K562 (cell line): ENCODE results near the gene LAMB2. TPM values are rescaled to one million over a fixed set of nuclear protein-coding genes. Genes with fewer than 3 reads are reported as not detected.
A peak's percentile ranks its signal among the peaks of the same experiment; 100 is the strongest.

ENCODE experiments used
- ADNP ChIP-seq: fragments of 200-800 bp; sonication (Bioruptor generic); IDR thresholded peaks from 2 replicates; pipeline ENCODE4 v1.6.1; 2016; ENCODE audit warnings: missing genetic modification characterization, missing compliant biosample characterization
- CBFA2T2 ChIP-seq: fragments of 450-650 bp; conservative IDR thresholded peaks from 2 replicates; pipeline ENCODE4 v1.6.1; 2017; ENCODE audit warnings: mild to moderate bottlenecking
- CBFA2T3 ChIP-seq: fragments of 450-650 bp; IDR thresholded peaks from 2 replicates; pipeline ENCODE4 v1.6.1; 2017
- CREM ChIP-seq: IDR thresholded peaks from 2 replicates; pipeline ENCODE4 v1.6.1; 2014; ENCODE audit warnings: antibody characterized with exemption, low read depth
- E2F5 ChIP-seq: sonication (generic); formaldehyde crosslinking; IDR thresholded peaks from 2 replicates; pipeline ENCODE4 v1.8.0; 2022; ENCODE audit warnings: mild to moderate bottlenecking, missing genetic modification reagents
- E2F8 ChIP-seq: fragments of 450-650 bp; IDR thresholded peaks from 2 replicates; pipeline ENCODE4 v1.7.1; 2018; ENCODE audit warnings: mild to moderate bottlenecking, low read depth; ENCODE audit not compliant: partially characterized antibody
- ETS1 ChIP-seq: conservative IDR thresholded peaks from 2 replicates; pipeline ENCODE4 v1.6.1; 2011; ENCODE audit warnings: low read depth, mild to moderate bottlenecking, low read length; ENCODE audit not compliant: control insufficient read depth
- NR2C1 ChIP-seq, 2 experiments: fragments of 450-650 bp; IDR thresholded peaks; 2 replicates each; pipeline ENCODE4 v1.6.1; 2017; ENCODE audit warnings: mild to moderate bottlenecking in 2 of 2, antibody characterized with exemption in 1 of 2, inconsistent platforms in 1 of 2, missing compliant biosample characterization in 1 of 2, missing genetic modification characterization in 1 of 2
- RCOR1 ChIP-seq, 2 experiments: IDR thresholded peaks; 2 replicates each; pipeline ENCODE4 v1.6.1; 2012; ENCODE audit warnings: low read depth in 2 of 2, low read length in 2 of 2, borderline replicate concordance in 1 of 2, improper control_type of control experiment in 1 of 2
- SMARCA5 ChIP-seq: fragments of 450-650 bp; IDR thresholded peaks from 2 replicates; pipeline ENCODE4 v1.6.1; 2016
- SNRNP70 ChIP-seq: fragments of 200-400 bp; formaldehyde crosslinking; optimal IDR thresholded peaks from 2 replicates; pipeline ENCODE3; 2017; ENCODE audit warnings: low read depth, low read length
- TAF1 ChIP-seq: IDR thresholded peaks from 2 replicates; pipeline ENCODE4 v1.6.1; 2011; ENCODE audit warnings: mild to moderate bottlenecking, low read length, moderate library complexity; ENCODE audit not compliant: insufficient read depth, control insufficient read depth, severe bottlenecking; ENCODE audit errors: extremely low read depth
- USF1 ChIP-seq: sonication (generic); formaldehyde crosslinking; IDR thresholded peaks from 2 replicates; pipeline ENCODE4 v1.9.0; 2022; ENCODE audit warnings: mild to moderate bottlenecking, missing genetic modification reagents
- USF2 ChIP-seq: sonication (generic); formaldehyde crosslinking; IDR thresholded peaks from 2 replicates; pipeline ENCODE4 v1.5.0; 2020; ENCODE audit warnings: missing genetic modification reagents
- ZFX ChIP-seq: sonication (generic); formaldehyde crosslinking; IDR thresholded peaks from 2 replicates; pipeline ENCODE4 v1.8.0; 2022; ENCODE audit warnings: mild to moderate bottlenecking, missing genetic modification reagents, moderate library complexity
- ZNF639 ChIP-seq, 2 experiments: fragments of 200-800 bp in 1 of 2; sonication (Bioruptor generic) in 1 of 2; sonication (generic) in 1 of 2; formaldehyde crosslinking in 1 of 2; IDR thresholded peaks in 1 of 2; conservative IDR thresholded peaks in 1 of 2; 2 replicates each; pipeline versions ENCODE4 v1.5.0 to v1.6.1; 2016 to 2020; ENCODE audit warnings: missing compliant biosample characterization in 1 of 2, missing genetic modification characterization in 1 of 2, missing genetic modification reagents in 1 of 2
- ZNF76 ChIP-seq: fragments of 250-450 bp; sonication (Bioruptor Pico); IDR thresholded peaks from 2 replicates; pipeline ENCODE4 v1.4.0; 2020; ENCODE audit warnings: mild to moderate bottlenecking, moderate library complexity, borderline replicate concordance
- polyA plus RNA-seq, 8 experiments: library from polyadenylated mRNA; depleted of rRNA in 4 of 8; stranded (reverse) in 5 of 8; unstranded in 3 of 8; fragments of >200 nt; fragmentation: Nextera tagmentation in 2 of 8; fragmentation: Illumina TruSeq in 1 of 8; extraction: Ambion mirVana in 2 of 8; extraction: Trizol in 1 of 8; gene quantifications; 2 replicates each; pipeline versions ENCODE4 v1.2.1 to v1.2.3, GENCODE V29; 2011 to 2014; ENCODE audit warnings: inconsistent platforms in 1 of 8, missing spikeins in 1 of 8
- total RNA-seq, 7 experiments: library from RNA; depleted of rRNA in 6 of 7; stranded (reverse); fragments of >200 nt in 6 of 7; fragmentation: Illumina TruSeq in 2 of 7; extraction: Trizol in 2 of 7; gene quantifications; 2 replicates each; pipeline versions ENCODE4 v1.2.1 to v1.2.3, GENCODE V29; 2011 to 2021; ENCODE audit warnings: low replicate concordance in 1 of 7

Gene LAMB2
- total and polyA plus RNA-seq, 9 of the 15 experiments (the other 6 are each of a cell fraction or from before 2014, with no cell fraction given) = 1.4 to 26.0 (median 16.2) TPM

GRCh38 chr3:49165771-49166751, 33.2 kb upstream of the LAMB2 start, which contains the start of gene CCDC71 (continued):
- TF ChIP-seq RCOR1 (IDR thresholded peaks at IDR 0.05; ENCODE audit: borderline replicate concordance in 1 of 2, low read depth in 2 of 2, low read length in 2 of 2) (peak in 1 of 2 experiments; percentile 40; a peak in 1 of 4 replicates), SNRNP70 (no peak), CBFA2T3 (no peak), CBFA2T2 (no peak), USF2 (no peak), ETS1 (peak; percentile 13; the same call in 1 of the 2 replicates), NR2C1 (IDR thresholded peaks at IDR 0.05) (peak; percentile 98), NR2C1 (tag; IDR thresholded peaks at IDR 0.05) (peak; percentile 99), ADNP (0 out of 2 replicates have a peak, but pooled peaks have one; percentile 36), CREM (peak; percentile 36; the same call in 1 of the 2 replicates), SMARCA5 (peak; percentile 87), USF1 (CRISPR knock-in tag) (peak; percentile 31; the same call in 1 of the 2 replicates), TAF1 (peak; percentile 81), E2F8 (peak; percentile 78), ZNF76 (CRISPR knock-in tag) (no peak; the same call in 1 of the 2 replicates), E2F5 (CRISPR knock-in tag) (no peak), ZNF639 (CRISPR knock-in tag; conservative IDR thresholded peaks at IDR 0.05 in 1 of 2, IDR thresholded peaks at IDR 0.05 in 1 of 2) (peak in 1 of 2 experiments; percentile 89; a peak in 2 of 4 replicates), ZFX (CRISPR knock-in tag) (peak; percentile 46; the same call in 1 of the 2 replicates)
